H1 (cell line): ENCODE measurements around the gene RHO. TPM values are rescaled to one million over a fixed set of nuclear protein-coding genes. Genes with fewer than 3 reads are reported as not detected.

Experiments used
- CTCF ChIA-PET: fragments of 300-600 bp; sonication (Branson Sonifier 250); formaldehyde crosslinking; loops from one replicate; lab custom pipeline; 2021; ENCODE audit not compliant: partially characterized antibody; lab: Charles Lee
- POLR2A ChIA-PET: fragments of 300-600 bp; sonication (Branson Sonifier 250); formaldehyde crosslinking; loops from one replicate; lab custom pipeline; 2021; ENCODE audit warnings: inconsistent platforms; ENCODE audit not compliant: partially characterized antibody; lab: Charles Lee
- DNase-seq, 2 experiments: peaks; one replicate each; pipeline versions ENCODE4 v3.0.0 to v3.0.0-alpha.2; 2010 to 2022; ENCODE audit warnings: low spot score in 2 of 2, low read depth in 1 of 2, mixed read lengths in 1 of 2
- FAIRE-seq: peaks from 2 replicates; lab custom pipeline; 2011; peaks lifted over from hg19 to GRCh38; lab: Jason Lieb, UNC
- H2AFZ ChIP-seq: 2 replicates; pipeline ENCODE4 v1.8.1; 2012; ENCODE audit warnings: low read length, inconsistent platforms
- H2AK5ac ChIP-seq: 2 replicates; pipeline ENCODE4 v1.6.1; 2013; ENCODE audit warnings: low read depth, low read length
- H2BK120ac ChIP-seq: replicated peaks from 2 replicates; pipeline ENCODE3; 2013; ENCODE audit warnings: low read depth, low read length, inconsistent platforms
- H2BK12ac ChIP-seq: 2 replicates; pipeline ENCODE4 v1.6.1; 2013; ENCODE audit warnings: low read depth, low read length
- H2BK15ac ChIP-seq: 2 replicates; pipeline ENCODE4 v1.6.1; 2013; ENCODE audit warnings: low read length
- H2BK20ac ChIP-seq: 2 replicates; pipeline ENCODE4 v1.6.1; 2013; ENCODE audit warnings: low read length
- H2BK5ac ChIP-seq: 2 replicates; pipeline ENCODE4 v1.6.1; 2013; ENCODE audit warnings: low read depth, low read length
- H3K14ac ChIP-seq: 2 replicates; pipeline ENCODE4 v1.6.1; 2013; ENCODE audit warnings: inconsistent platforms; ENCODE audit not compliant: insufficient read length
- H3K18ac ChIP-seq: 2 replicates; pipeline ENCODE4 v1.6.1; 2013; ENCODE audit warnings: low read length; ENCODE audit errors: extremely low read depth
- H3K23ac ChIP-seq: 2 replicates; pipeline ENCODE4 v1.6.1; 2013; ENCODE audit warnings: inconsistent platforms; ENCODE audit not compliant: insufficient read length
- H3K23me2 ChIP-seq: 2 replicates; pipeline ENCODE4 v1.6.1; 2013; ENCODE audit warnings: low read depth, low read length
- H3K27ac ChIP-seq: 2 replicates; pipeline ENCODE4 v1.6.1; 2011; ENCODE audit warnings: low read depth, low read length, inconsistent platforms
- H3K27me3 ChIP-seq, 4 experiments: replicated peaks in 1 of 4; 1 replicate in 1 of 4; 2 replicates in 3 of 4; pipeline versions ENCODE4 v1.6.1 to v1.8.1; 2011 to 2013; ENCODE audit warnings: low read length in 3 of 4, mild to moderate bottlenecking in 3 of 4, inconsistent platforms in 2 of 4, mixed read lengths in 2 of 4, moderate library complexity in 1 of 4; ENCODE audit not compliant: control insufficient read depth in 3 of 4, insufficient read depth in 3 of 4; ENCODE audit errors: extremely low read depth in 1 of 4
- H3K36me3 ChIP-seq, 4 experiments: 2 replicates each; pipeline versions ENCODE4 v1.6.1 to v1.8.1; 2011 to 2013; ENCODE audit warnings: mild to moderate bottlenecking in 4 of 4, low read length in 3 of 4, moderate library complexity in 2 of 4, control low read depth in 1 of 4, inconsistent platforms in 1 of 4; ENCODE audit not compliant: insufficient read depth in 4 of 4, control insufficient read depth in 2 of 4
- H3K4ac ChIP-seq: replicated peaks from 2 replicates; pipeline ENCODE3; 2013; ENCODE audit warnings: low read length, low read depth, mixed read lengths, inconsistent platforms; ENCODE audit not compliant: insufficient read length
- H3K4me1 ChIP-seq, 4 experiments: replicated peaks in 1 of 4; 1 replicate in 1 of 4; 2 replicates in 3 of 4; pipeline versions ENCODE4 v1.6.1 to v1.8.1; 2011 to 2013; ENCODE audit warnings: low read length in 3 of 4, inconsistent platforms in 2 of 4, mixed read lengths in 1 of 4; ENCODE audit not compliant: insufficient read depth in 4 of 4, control insufficient read depth in 3 of 4
- H3K4me2 ChIP-seq, 2 experiments: 2 replicates each; pipeline versions ENCODE4 v1.6.1 to v1.8.1; 2011 to 2013; ENCODE audit warnings: low read depth in 2 of 2, low read length in 2 of 2, control low read depth in 1 of 2, inconsistent platforms in 1 of 2, mild to moderate bottlenecking in 1 of 2; ENCODE audit not compliant: insufficient read depth in 1 of 2
- H3K4me3 ChIP-seq, 4 experiments: fragments of 200-600, 300-600 bp in 1 of 4; sonication (generic), shearing (Covaris generic), sonication (Bioruptor Twin) in 1 of 4; 2 replicates each; pipeline versions ENCODE4 v1.5.1 to v1.8.1; 2011 to 2016; ENCODE audit warnings: low read length in 4 of 4, low read depth in 3 of 4, control low read depth in 2 of 4, inconsistent platforms in 2 of 4, mild to moderate bottlenecking in 2 of 4, mixed read lengths in 1 of 4, moderate library complexity in 1 of 4; ENCODE audit not compliant: insufficient read depth in 2 of 4; ENCODE audit errors: extremely low read depth in 1 of 4
- H3K56ac ChIP-seq: replicated peaks from 2 replicates; pipeline ENCODE3; 2013; ENCODE audit warnings: low read depth, mild to moderate bottlenecking, mixed read lengths, low read length, inconsistent platforms; ENCODE audit not compliant: insufficient read length
- H3K79me1 ChIP-seq: 2 replicates; pipeline ENCODE4 v1.6.1; 2013; ENCODE audit warnings: low read depth, low read length, control low read depth
- H3K79me2 ChIP-seq, 2 experiments: 2 replicates each; pipeline versions ENCODE4 v1.6.1 to v1.8.1; 2012 to 2013; ENCODE audit warnings: low read length in 2 of 2, mild to moderate bottlenecking in 2 of 2, inconsistent platforms in 1 of 2; ENCODE audit not compliant: insufficient read depth in 2 of 2, control insufficient read depth in 1 of 2
- H3K9ac ChIP-seq, 4 experiments: replicated peaks in 1 of 4; 1 replicate in 1 of 4; 2 replicates in 3 of 4; pipeline versions ENCODE4 v1.6.1 to v1.8.1; 2011 to 2013; ENCODE audit warnings: low read depth in 3 of 4, low read length in 3 of 4, control low read depth in 2 of 4, mild to moderate bottlenecking in 2 of 4, moderate library complexity in 2 of 4, inconsistent platforms in 1 of 4; ENCODE audit errors: extremely low read depth in 1 of 4
- H3K9me3 ChIP-seq, 2 experiments: 2 replicates each; pipeline versions ENCODE4 v1.6.1 to v1.8.1; 2012 to 2013; ENCODE audit warnings: mild to moderate bottlenecking in 2 of 2, moderate library complexity in 2 of 2, control low read depth in 1 of 2, inconsistent platforms in 1 of 2, low read depth in 1 of 2, low read length in 1 of 2, mixed read lengths in 1 of 2; ENCODE audit not compliant: insufficient read depth in 2 of 2
- H4K20me1 ChIP-seq, 2 experiments: replicated peaks in 1 of 2; 2 replicates each; pipeline versions ENCODE3 to v1.8.1; 2011 to 2013; ENCODE audit warnings: inconsistent platforms in 2 of 2, low read length in 2 of 2, mild to moderate bottlenecking in 1 of 2; ENCODE audit not compliant: insufficient read depth in 2 of 2, control insufficient read depth in 1 of 2
- H4K5ac ChIP-seq: 2 replicates; pipeline ENCODE4 v1.6.1; 2013; ENCODE audit warnings: low read length, low read depth, mixed read lengths, inconsistent platforms; ENCODE audit not compliant: insufficient read length
- H4K8ac ChIP-seq: 2 replicates; pipeline ENCODE4 v1.8.0; 2013; ENCODE audit warnings: mild to moderate bottlenecking, moderate library complexity, low read length, inconsistent platforms; ENCODE audit not compliant: insufficient read depth; ENCODE audit errors: extremely low read depth
- H4K91ac ChIP-seq: replicated peaks from 2 replicates; pipeline ENCODE3; 2013; ENCODE audit warnings: low read length, mixed read lengths, inconsistent platforms; ENCODE audit not compliant: insufficient read length
- ATF3 ChIP-seq: IDR thresholded peaks from 2 replicates; pipeline ENCODE4 v1.6.1; 2011; ENCODE audit warnings: low read depth, mild to moderate bottlenecking, low read length; ENCODE audit not compliant: insufficient read depth
- CBX5 ChIP-seq: fragments of 300-800, 300-1000 bp; sonication (generic); IDR thresholded peaks from 2 replicates; pipeline ENCODE4 v1.7.1; 2016; ENCODE audit warnings: antibody characterized with exemption, low read length, low read depth
- CEBPB ChIP-seq: IDR thresholded peaks from 2 replicates; pipeline ENCODE4 v1.6.1; 2012; ENCODE audit warnings: low read depth, low read length
- CHD1 ChIP-seq: IDR thresholded peaks from 2 replicates; pipeline ENCODE4 v1.6.1; 2012; ENCODE audit warnings: low read depth, low read length, improper control_type of control experiment
- E2F6 ChIP-seq: IDR thresholded peaks from 2 replicates; pipeline ENCODE4 v1.6.1; 2012; ENCODE audit warnings: inconsistent platforms
- FOSL1 ChIP-seq: IDR thresholded peaks from 2 replicates; pipeline ENCODE4 v1.6.1; 2011; ENCODE audit warnings: mild to moderate bottlenecking, low read depth, low read length, moderate library complexity; ENCODE audit not compliant: insufficient read depth
- POU5F1 ChIP-seq: IDR thresholded peaks from 2 replicates; pipeline ENCODE4 v1.6.1; 2011; ENCODE audit warnings: low read depth, mild to moderate bottlenecking, low read length, moderate library complexity
- RBBP5 ChIP-seq: IDR thresholded peaks from 2 replicates; pipeline ENCODE4 v1.7.1; 2012; ENCODE audit warnings: low read depth, mild to moderate bottlenecking, inconsistent platforms, low read length, moderate library complexity, borderline replicate concordance
- RXRA ChIP-seq: IDR thresholded peaks from 2 replicates; pipeline ENCODE4 v1.6.1; 2011; ENCODE audit warnings: low read depth, mild to moderate bottlenecking, low read length, moderate library complexity; ENCODE audit not compliant: insufficient read depth
- SIRT6 ChIP-seq: IDR thresholded peaks from one replicate; pipeline ENCODE4 v1.7.1; 2012; ENCODE audit warnings: low read length, inconsistent platforms
- SUZ12 ChIP-seq: fragments of 200-600 bp; sonication (generic); IDR thresholded peaks from 2 replicates; pipeline ENCODE4 v1.6.1; 2012; ENCODE audit warnings: mild to moderate bottlenecking, inconsistent platforms, low read length, moderate library complexity, mixed read lengths
- ZNF274 ChIP-seq: IDR thresholded peaks from 2 replicates; pipeline ENCODE4 v1.7.0; 2012; ENCODE audit warnings: low read length, borderline replicate concordance; ENCODE audit errors: extremely low read depth
- WGBS, 2 experiments: shearing (Covaris generic) in 1 of 2; methylation state at CpG; one replicate each; pipeline versions ENCODE4 v1.1.6 to v1.1.7; 2013 to 2015; ENCODE audit warnings: low lambda C conversion rate in 2 of 2, mixed read lengths in 2 of 2, inconsistent platforms in 1 of 2, low coverage in 1 of 2, missing lambda C conversion rate in 1 of 2; ENCODE audit not compliant: insufficient replicate concordance in 2 of 2, insufficient coverage in 1 of 2, insufficient read length in 1 of 2; ENCODE audit errors: extremely low coverage in 1 of 2, missing lambda C conversion rate in 1 of 2; 5-methylcytosine and 5-hydroxymethylcytosine counted together
- polyA plus RNA-seq, 7 experiments: library from polyadenylated mRNA; depleted of rRNA in 3 of 7; stranded (reverse) in 5 of 7; unstranded in 2 of 7; fragments of >200 nt in 5 of 7; fragments of 200-250 nt in 2 of 7; gene quantifications; 1 replicate in 5 of 7; 2 replicates in 1 of 7; 4 replicates in 1 of 7; pipeline versions ENCODE4 v1.2.1 to v1.2.3, GENCODE V29; 2011 to 2013; ENCODE audit warnings: missing spikeins in 2 of 7, mixed read lengths in 2 of 7
- total RNA-seq: library from RNA; stranded (reverse); fragmentation: NEBNext Ultra II Directional; extraction: Animal tissue kit (Norgen Biotek cat#: 25700); gene quantifications from 2 replicates; pipeline ENCODE4 v1.2.1, GENCODE V29; 2021
- TF ChIP-seq, protein P1 (sequence below): IDR thresholded peaks from 2 replicates; pipeline ENCODE4 v1.6.1; 2012; ENCODE audit warnings: inconsistent platforms

The RHO gene
- total and polyA plus RNA-seq, 2 of the 8 experiments (the other 6 are each of a cell fraction or from before 2014, with no cell fraction given): not detected

DNA sequence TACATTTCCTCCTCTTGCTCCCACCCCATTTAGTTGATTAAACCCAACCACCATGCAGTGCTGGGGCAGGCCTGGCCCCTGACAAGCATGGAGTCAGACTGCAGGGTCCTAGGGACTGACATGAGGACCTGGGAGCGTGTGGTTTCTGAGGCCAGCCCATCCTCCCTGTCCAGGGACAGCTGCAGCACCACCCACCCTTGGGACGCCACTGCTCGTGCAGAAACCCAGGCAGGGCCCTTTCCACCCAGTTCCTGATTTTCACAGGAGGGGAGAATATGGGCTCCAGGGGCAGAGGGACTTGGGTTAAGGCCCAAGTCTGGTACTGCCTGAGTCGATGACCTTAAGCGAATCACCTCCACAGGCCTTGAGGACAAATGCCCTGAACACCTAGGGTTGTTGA lies 54.4 kb downstream of the RHO start:
- H3K79me2 ChIP-seq: no peaks in the 10 kb centered on the region
- no peak overlapping the region for H2AK5ac ChIP-seq
- H3K23me2 ChIP-seq: no peaks in the 10 kb centered on the region
- H3K4me3 ChIP-seq: no peak overlapping the region
- DNase-seq (no peak), FAIRE-seq (no peak)
- no peak overlapping the region for H3K4me2 ChIP-seq
- no peak overlapping the region for H3K9ac ChIP-seq
- no peaks in the 10 kb centered on the region for H3K9me3 ChIP-seq
- 0 out of 2 replicates have a peak, but pooled peaks cover 2% of the 10 kb centered on the region for H3K79me1 ChIP-seq
- H3K27me3 ChIP-seq: no peaks in the 10 kb centered on the region
- H2BK120ac ChIP-seq: no peak overlapping the region
- peaks cover 0 to 2% of the 10 kb centered on the region in 2 experiments for H4K20me1 ChIP-seq
- H3K23ac ChIP-seq: no peak overlapping the region
- H2AFZ ChIP-seq: no peak overlapping the region
- H3K56ac ChIP-seq: no peak overlapping the region
- no peak overlapping the region for H3K18ac ChIP-seq
- no peak overlapping the region for H2BK5ac ChIP-seq
- no peak overlapping the region for H2BK15ac ChIP-seq
- no peak overlapping the region for H3K14ac ChIP-seq
- WGBS, 2 experiments: 84% methylated on average over 5 of the region's 5 CpGs; no CpG with 5 or more reads in 1 of the 2 experiments
- no peak overlapping the region for H4K91ac ChIP-seq
- H2BK20ac ChIP-seq: no peak overlapping the region
- POLR2A ChIA-PET: interaction anchor here (0.6 to 1.8 kb wide), 4 partner anchors 8 to 360 kb away, joined by 3 to 6 read pairs (median 5); no protein-coding TSS in a partner anchor
- H3K4me1 ChIP-seq: no peaks in the 10 kb centered on the region; a peak in 1 of 7 replicates
- no peak overlapping the region for H4K8ac ChIP-seq
- no peaks in the 10 kb centered on the region for H3K36me3 ChIP-seq
- H3K4ac ChIP-seq: no peak overlapping the region
- H3K27ac ChIP-seq: no peak overlapping the region; the same call in 1 of the 2 replicates
- H2BK12ac ChIP-seq: no peak overlapping the region
- CTCF ChIA-PET: no interaction called here
- H4K5ac ChIP-seq: no peak overlapping the region
- no peak for TF ChIP-seq CBX5
- TF ChIP-seq SIRT6: no peak
- TF ChIP-seq, protein P1, sequence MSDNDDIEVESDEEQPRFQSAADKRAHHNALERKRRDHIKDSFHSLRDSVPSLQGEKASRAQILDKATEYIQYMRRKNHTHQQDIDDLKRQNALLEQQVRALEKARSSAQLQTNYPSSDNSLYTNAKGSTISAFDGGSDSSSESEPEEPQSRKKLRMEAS: no peak
- TF ChIP-seq ATF3: no peak
- no peak for TF ChIP-seq POU5F1
- no peak for TF ChIP-seq RXRA
- no peak for TF ChIP-seq RBBP5
- no peak for TF ChIP-seq ZNF274
- TF ChIP-seq CEBPB: no peak
- no peak for TF ChIP-seq E2F6
- no peak for TF ChIP-seq SUZ12
- no peak for TF ChIP-seq FOSL1
- TF ChIP-seq CHD1: no peak
